HepG2 (cell line): Measurements from ENCODE around the gene ZDHHC14. TPM values are rescaled to one million over a fixed set of nuclear protein-coding genes. Genes with fewer than 3 reads are reported as not detected.

Experiments used
- GATAD1 ChIP-seq: IDR thresholded peaks from 2 replicates; pipeline ENCODE4 v1.6.1; 2016; ENCODE audit warnings: missing genetic modification reagents, missing compliant biosample characterization
- KIAA2018 ChIP-seq: sonication (generic); formaldehyde crosslinking; IDR thresholded peaks from 2 replicates; pipeline ENCODE4 v1.5.0; 2020; ENCODE audit warnings: mild to moderate bottlenecking, missing genetic modification reagents, borderline replicate concordance
- MTERF4 ChIP-seq: sonication (generic); formaldehyde crosslinking; IDR thresholded peaks from 2 replicates; pipeline ENCODE4 v1.8.0; 2023; ENCODE audit warnings: mild to moderate bottlenecking, missing genetic modification reagents
- ZNF235 ChIP-seq: sonication (generic); formaldehyde crosslinking; IDR thresholded peaks from 2 replicates; pipeline ENCODE4 v1.8.1; 2023; ENCODE audit warnings: mild to moderate bottlenecking, missing genetic modification reagents, borderline replicate concordance
- polyA plus RNA-seq, 8 experiments: library from polyadenylated mRNA; depleted of rRNA in 3 of 8; stranded (reverse) in 7 of 8; unstranded in 1 of 8; fragments of >200 nt; fragmentation: Illumina TruSeq in 4 of 8; extraction: Trizol in 4 of 8; gene quantifications; 2 replicates each; pipeline versions ENCODE4 v1.2.1 to v1.2.3, GENCODE V29; 2011 to 2016; ENCODE audit warnings: low read depth in 4 of 8, missing spikeins in 1 of 8, mixed read lengths in 1 of 8; ENCODE audit not compliant: insufficient read depth in 1 of 8
- total RNA-seq, 5 experiments: library from RNA; depleted of rRNA; stranded (reverse); fragments of >200 nt; fragmentation: Illumina TruSeq; extraction: Trizol; gene quantifications; 2 replicates each; pipeline ENCODE4 v1.2.3, GENCODE V29; 2016; ENCODE audit warnings: low read depth in 1 of 5

Gene ZDHHC14
- total and polyA plus RNA-seq, 2 of the 13 experiments (the other 11 are each of a cell fraction or from before 2014, with no cell fraction given), result 3.7 to 9.5 TPM

DNA sequence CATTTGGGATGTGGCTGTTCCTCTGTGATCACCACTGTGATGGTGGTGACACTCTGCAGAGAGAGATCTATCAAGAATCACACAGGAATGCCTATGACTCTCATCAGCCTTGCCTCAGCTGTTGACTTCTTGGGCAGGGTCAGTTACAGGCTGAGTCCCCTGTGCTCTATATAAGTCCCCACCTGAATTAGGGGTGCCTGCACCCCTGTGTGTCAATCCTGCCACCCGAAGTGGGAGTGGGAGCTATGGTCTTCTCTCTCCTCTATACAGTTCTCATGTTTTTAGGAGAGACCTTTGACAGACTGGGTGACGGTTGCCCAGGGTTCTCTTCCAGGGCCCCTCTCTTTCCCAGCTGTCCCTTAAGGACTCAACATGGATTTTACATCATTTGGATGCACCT, 173.8 kb downstream of the ZDHHC14 start (continued):
- TF ChIP-seq KIAA2018 (no peak), ZNF235 (no peak), MTERF4 (CRISPR knock-in tag) (no peak), GATAD1 (CRISPR knock-in tag) (no peak)
